HepG2 (cell line): Measurements from ENCODE around the gene FBRSL1. TPM values are rescaled to one million over a fixed set of nuclear protein-coding genes. Genes with fewer than 3 reads are reported as not detected.

Source experiments
- CHD2 ChIP-seq: IDR thresholded peaks from 2 replicates; pipeline ENCODE4 v1.6.1; 2011; ENCODE audit warnings: low read depth, low read length, improper control_type of control experiment
- ELK4 ChIP-seq: sonication (generic); formaldehyde crosslinking; IDR thresholded peaks from 2 replicates; pipeline ENCODE4 v1.9.0; 2021; ENCODE audit warnings: missing genetic modification reagents, borderline replicate concordance
- FOSL1 ChIP-seq: sonication (generic); formaldehyde crosslinking; IDR thresholded peaks from 2 replicates; pipeline ENCODE4 v1.9.0; 2021; ENCODE audit warnings: missing genetic modification reagents, borderline replicate concordance
- NCOR1 ChIP-seq: fragments of 200-600 bp; sonication (generic); IDR thresholded peaks from 2 replicates; pipeline ENCODE4 v1.7.0; 2017; ENCODE audit warnings: antibody characterized with exemption, low read length, borderline replicate concordance
- PAXIP1 ChIP-seq: sonication (generic); formaldehyde crosslinking; conservative IDR thresholded peaks from 2 replicates; pipeline ENCODE4 v1.4.0; 2020; ENCODE audit warnings: mild to moderate bottlenecking, missing genetic modification reagents, moderate library complexity
- SMARCE1 ChIP-seq: fragments of 450-650 bp; IDR thresholded peaks from 2 replicates; pipeline ENCODE4 v1.6.1; 2017; ENCODE audit warnings: borderline replicate concordance
- ZKSCAN1 ChIP-seq: fragments of 150-350 bp; IDR thresholded peaks from 2 replicates; pipeline ENCODE4 v1.6.1; 2014; ENCODE audit warnings: low read length
- ZNF18 ChIP-seq: sonication (generic); formaldehyde crosslinking; IDR thresholded peaks from 2 replicates; pipeline ENCODE4 v1.8.0; 2022; ENCODE audit warnings: mild to moderate bottlenecking, missing genetic modification reagents; ENCODE audit not compliant: insufficient replicate concordance
- ZNF24 ChIP-seq: fragments of 450-650 bp; IDR thresholded peaks from 2 replicates; pipeline ENCODE4 v1.6.1; 2017; ENCODE audit warnings: antibody characterized with exemption, mild to moderate bottlenecking
- ZNF276 ChIP-seq: sonication (generic); formaldehyde crosslinking; IDR thresholded peaks from 2 replicates; pipeline ENCODE4 v1.4.0; 2020; ENCODE audit warnings: mild to moderate bottlenecking, low read depth, missing genetic modification reagents
- ZNF616 ChIP-seq: sonication (generic); formaldehyde crosslinking; IDR thresholded peaks from 2 replicates; pipeline ENCODE4 v1.5.0; 2020; ENCODE audit warnings: low read depth, mild to moderate bottlenecking, missing genetic modification reagents
- ZNF749 ChIP-seq: sonication (generic); formaldehyde crosslinking; IDR thresholded peaks from 2 replicates; pipeline ENCODE4 v1.8.0; 2022; ENCODE audit warnings: mild to moderate bottlenecking, missing genetic modification reagents, moderate library complexity, borderline replicate concordance
- ZNF781 ChIP-seq: sonication (generic); formaldehyde crosslinking; IDR thresholded peaks from 2 replicates; pipeline ENCODE4 v1.5.1; 2020; ENCODE audit warnings: borderline replicate concordance, mild to moderate bottlenecking, missing genetic modification reagents; ENCODE audit errors: not compliant biosample characterization
- polyA plus RNA-seq, 8 experiments: library from polyadenylated mRNA; depleted of rRNA in 3 of 8; stranded (reverse) in 7 of 8; unstranded in 1 of 8; fragments of >200 nt; fragmentation: Illumina TruSeq in 4 of 8; extraction: Trizol in 4 of 8; gene quantifications; 2 replicates each; pipeline versions ENCODE4 v1.2.1 to v1.2.3, GENCODE V29; 2011 to 2016; ENCODE audit warnings: low read depth in 4 of 8, missing spikeins in 1 of 8, mixed read lengths in 1 of 8; ENCODE audit not compliant: insufficient read depth in 1 of 8
- total RNA-seq, 5 experiments: library from RNA; depleted of rRNA; stranded (reverse); fragments of >200 nt; fragmentation: Illumina TruSeq; extraction: Trizol; gene quantifications; 2 replicates each; pipeline ENCODE4 v1.2.3, GENCODE V29; 2016; ENCODE audit warnings: low read depth in 1 of 5

The FBRSL1 gene
- total and polyA plus RNA-seq, 2 of the 13 experiments (the other 11 are each of a cell fraction or from before 2014, with no cell fraction given) = 3.6 to 7.9 TPM

GRCh38 chr12:132471011-132471857 is 18.7 kb upstream of the FBRSL1 start (continued):
- TF ChIP-seq PAXIP1 = peak; percentile 92
- no peak for TF ChIP-seq ZKSCAN1
- no peak for TF ChIP-seq CHD2
- no peak for TF ChIP-seq ZNF276
- TF ChIP-seq ELK4 = no peak
- no peak for TF ChIP-seq ZNF616 (CRISPR knock-in tag)
- 0 out of 2 replicates have a peak, but pooled peaks have one; percentile 32 for TF ChIP-seq ZNF749 (CRISPR knock-in tag)
- TF ChIP-seq SMARCE1 = no peak
- TF ChIP-seq ZNF24 = no peak
- TF ChIP-seq NCOR1 = no peak
- TF ChIP-seq ZNF18 = no peak
- no peak for TF ChIP-seq ZNF781 (CRISPR knock-in tag)
- peak; percentile 54; the same call in 1 of the 2 replicates for TF ChIP-seq FOSL1 (CRISPR knock-in tag)
